ENCODE results near the gene PANK4. TPM values are rescaled to one million over a fixed set of nuclear protein-coding genes. Genes with fewer than 3 reads are reported as not detected.
A peak's percentile ranks its signal among the peaks of the same experiment; 100 is the strongest.

The PANK4 gene
- total and polyA plus RNA-seq, 4 donors: 25.7 to 37.9 (median 32.2) TPM

DNA sequence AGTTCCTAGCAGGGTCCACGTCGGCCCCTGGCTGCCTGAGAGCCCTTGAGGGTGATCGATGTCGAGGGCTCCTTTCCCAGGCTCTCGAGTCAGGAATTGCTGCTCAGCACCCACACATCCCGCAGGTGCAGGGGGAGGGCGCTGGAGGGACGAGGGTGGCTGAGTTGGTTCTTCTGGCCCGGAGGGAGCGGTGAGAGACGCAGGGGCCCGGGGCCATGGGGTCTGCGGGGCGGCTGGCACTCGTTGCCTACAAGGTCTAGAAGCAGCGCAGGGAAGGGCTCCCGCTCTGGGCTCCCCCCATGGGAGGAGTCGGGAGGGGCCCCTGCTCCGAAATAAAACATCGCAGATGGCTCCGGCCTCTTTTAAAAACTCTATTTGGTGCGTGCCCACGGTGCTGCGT, 18.2 kb downstream of the PANK4 start:
- no peak for DNase-seq (ENCODE audit: low read depth in 4 of 6, low spot score in 6 of 6)
- Histone ChIP-seq H3K27me3 (ENCODE audit: control insufficient read depth, insufficient read depth, low read length) (no peaks in the 10 kb centered on the region), H3K9me3 (ENCODE audit: control insufficient read depth, insufficient read depth, low read length) (no peaks in the 10 kb centered on the region), H3K4me3 (ENCODE audit: low read depth, low read length) (no peak overlapping the region), H3K27ac (ENCODE audit: low read depth, low read length) (no peak overlapping the region), H3K4me1 (ENCODE audit: control insufficient read depth, insufficient read depth, low read length) (peaks cover 17% of the 10 kb centered on the region), H3K36me3 (ENCODE audit: control insufficient read depth, insufficient read depth, low read length) (peaks cover 94% of the 10 kb centered on the region)
- 85% methylated on average over 16 of the region's 24 CpGs for WGBS (ENCODE audit: insufficient coverage)

DNA sequence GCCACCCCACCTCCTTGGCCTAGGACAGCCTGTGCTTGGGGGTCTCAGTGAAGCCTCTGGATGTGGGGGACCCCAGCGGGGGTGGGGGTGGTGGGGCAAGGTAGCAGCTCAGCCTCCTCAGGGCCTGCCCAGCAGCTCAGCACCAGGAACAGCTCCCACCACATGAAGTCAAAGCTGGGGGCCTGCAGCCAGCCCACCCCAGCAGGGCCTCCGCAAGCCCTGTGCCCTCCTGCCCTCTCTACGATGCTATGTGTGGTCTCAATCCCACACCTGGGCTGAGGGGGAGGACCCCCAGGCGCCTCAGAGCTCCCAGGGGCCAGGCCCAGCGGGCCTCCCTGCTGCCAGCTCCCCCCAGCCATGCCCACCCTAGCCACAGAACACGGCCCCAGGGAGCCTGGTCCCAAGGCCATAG, 18.6 kb downstream of the PANK4 start:
- no peak overlapping the region for H3K4me3 ChIP-seq (ENCODE audit: low read depth, low read length)
- DNase-seq (ENCODE audit: low read depth in 4 of 6, low spot score in 6 of 6): no peak
- 89% methylated on average over 5 of the region's 6 CpGs for WGBS (ENCODE audit: insufficient coverage)
- H3K27ac ChIP-seq (ENCODE audit: low read depth, low read length): no peak overlapping the region
- H3K4me1 ChIP-seq (ENCODE audit: control insufficient read depth, insufficient read depth, low read length): peaks cover 17% of the 10 kb centered on the region
- no peaks in the 10 kb centered on the region for H3K27me3 ChIP-seq (ENCODE audit: control insufficient read depth, insufficient read depth, low read length)
- no peaks in the 10 kb centered on the region for H3K9me3 ChIP-seq (ENCODE audit: control insufficient read depth, insufficient read depth, low read length)
- peaks cover 94% of the 10 kb centered on the region for H3K36me3 ChIP-seq (ENCODE audit: control insufficient read depth, insufficient read depth, low read length)

DNA sequence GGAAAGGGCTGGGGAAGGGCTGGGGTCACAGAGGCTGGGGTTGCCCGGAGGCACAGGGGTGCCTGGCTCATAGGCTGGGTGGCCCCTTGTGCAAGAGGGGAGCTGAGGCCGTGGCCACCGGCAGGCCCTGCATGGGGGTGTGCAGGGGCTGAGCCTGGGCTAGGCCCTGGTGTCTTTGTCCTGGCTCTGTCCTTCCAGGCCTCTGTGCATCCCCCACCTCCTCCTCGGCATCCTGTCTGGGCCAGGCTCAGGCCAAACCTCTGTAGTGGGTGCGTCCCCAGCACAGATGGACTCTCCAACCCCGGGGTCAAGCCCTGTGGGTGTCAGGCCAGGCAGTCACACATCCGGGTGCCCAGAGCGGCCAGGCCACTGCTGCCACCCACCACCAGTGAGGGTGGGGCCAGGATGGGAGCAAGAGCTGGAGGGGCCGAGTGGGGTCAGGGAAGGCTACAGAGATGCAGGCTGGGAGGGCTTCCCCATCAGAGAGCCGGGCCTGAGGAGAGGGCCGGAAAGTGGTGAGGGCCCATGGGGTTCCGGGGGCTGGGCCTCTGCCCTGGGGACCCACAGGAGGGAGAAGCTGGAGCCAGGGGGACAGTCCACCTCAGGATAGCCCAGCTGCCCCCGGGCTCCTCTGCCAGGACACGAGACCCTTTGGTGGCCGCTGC, 19.4 kb downstream of the PANK4 start:
- WGBS (ENCODE audit: insufficient coverage): 70% methylated on average over 13 of the region's 15 CpGs
- Histone ChIP-seq H3K4me1 (ENCODE audit: control insufficient read depth, insufficient read depth, low read length) (peaks cover 17% of the 10 kb centered on the region), H3K9me3 (ENCODE audit: control insufficient read depth, insufficient read depth, low read length) (no peaks in the 10 kb centered on the region), H3K36me3 (ENCODE audit: control insufficient read depth, insufficient read depth, low read length) (peaks cover 94% of the 10 kb centered on the region), H3K27me3 (ENCODE audit: control insufficient read depth, insufficient read depth, low read length) (no peaks in the 10 kb centered on the region), H3K27ac (ENCODE audit: low read depth, low read length) (no peak overlapping the region), H3K4me3 (ENCODE audit: low read depth, low read length) (no peak overlapping the region)
- DNase-seq (ENCODE audit: low read depth in 4 of 6, low spot score in 6 of 6): no peak

DNA sequence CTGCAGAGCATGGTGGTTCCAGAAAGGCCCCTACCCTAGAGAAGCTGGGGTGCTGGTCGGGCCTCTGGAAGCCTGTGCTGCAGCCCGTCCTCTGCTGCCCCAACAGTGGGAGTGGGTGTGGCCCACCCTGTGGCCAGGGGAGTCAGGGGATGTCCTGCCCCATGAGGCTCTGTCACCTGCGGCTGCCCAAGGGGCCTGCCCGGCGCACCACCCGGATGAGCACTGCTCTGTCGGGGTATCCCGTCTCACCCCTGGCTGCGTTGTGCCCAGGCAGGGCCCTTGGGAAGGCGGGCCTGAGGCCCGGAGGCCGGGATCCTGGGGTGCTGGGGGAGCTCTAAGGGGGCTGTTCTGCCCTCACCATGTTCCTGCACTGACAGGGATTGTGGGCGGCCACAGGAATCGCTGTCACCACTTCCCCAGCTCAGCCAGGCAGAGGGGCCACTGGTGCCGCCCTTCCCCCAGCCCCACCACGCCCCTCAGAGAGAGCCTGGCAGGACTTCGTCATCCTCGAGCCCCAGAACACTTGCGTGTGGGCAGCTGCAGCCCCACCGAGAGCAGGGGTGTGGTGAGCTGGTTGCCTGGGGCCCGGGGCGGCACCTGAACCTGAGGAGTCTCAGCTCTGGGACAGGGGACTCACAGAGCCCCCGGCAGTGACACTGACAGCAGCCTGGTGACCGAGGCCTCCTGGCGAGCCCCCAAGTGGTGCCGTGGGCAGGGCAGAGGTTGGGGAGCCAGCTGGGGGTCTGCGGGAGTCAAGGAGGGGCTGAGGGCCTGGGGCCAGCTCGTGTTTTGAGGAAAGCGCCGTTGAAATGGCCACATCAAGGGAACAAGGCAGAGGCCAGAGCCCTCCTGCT, 20.2 kb downstream of the PANK4 start:
- Histone ChIP-seq H3K27me3 (ENCODE audit: control insufficient read depth, insufficient read depth, low read length) (no peaks in the 10 kb centered on the region), H3K36me3 (ENCODE audit: control insufficient read depth, insufficient read depth, low read length) (peaks cover 94% of the 10 kb centered on the region), H3K27ac (ENCODE audit: low read depth, low read length) (no peak overlapping the region), H3K4me1 (ENCODE audit: control insufficient read depth, insufficient read depth, low read length) (peaks cover 17% of the 10 kb centered on the region), H3K4me3 (ENCODE audit: low read depth, low read length) (no peak overlapping the region), H3K9me3 (ENCODE audit: control insufficient read depth, insufficient read depth, low read length) (no peaks in the 10 kb centered on the region)
- DNase-seq (ENCODE audit: low read depth in 4 of 6, low spot score in 6 of 6): no peak
- 81% methylated on average over 28 of the region's 30 CpGs for WGBS (ENCODE audit: insufficient coverage)

DNA sequence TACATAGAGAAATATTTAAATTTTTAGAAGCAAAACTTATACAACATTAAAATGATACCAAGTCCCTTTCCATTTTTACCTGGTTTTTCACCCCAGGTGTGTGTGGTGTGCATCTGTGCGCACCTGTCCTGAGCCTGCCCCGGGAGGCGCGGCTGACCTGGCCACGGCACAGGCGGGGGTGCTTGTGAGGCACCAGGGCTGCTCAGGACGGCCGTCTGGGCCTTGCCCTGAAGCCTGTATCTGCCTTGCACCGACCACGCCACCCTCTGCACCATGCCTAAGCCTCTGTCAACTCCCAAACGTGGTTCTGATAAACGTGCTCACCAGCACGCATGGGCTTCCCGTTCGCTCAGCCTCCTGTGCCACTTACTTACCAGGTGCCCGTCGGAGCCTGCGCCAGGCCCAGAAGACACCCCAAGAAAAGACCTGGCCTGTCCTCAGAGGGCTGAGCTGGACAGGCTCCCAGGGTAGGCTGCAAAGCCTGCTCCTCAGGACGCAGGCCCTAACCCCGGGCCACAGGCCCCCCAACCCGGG, 20.9 kb downstream of the PANK4 start:
- Histone ChIP-seq H3K9me3 (ENCODE audit: control insufficient read depth, insufficient read depth, low read length) (no peaks in the 10 kb centered on the region), H3K27ac (ENCODE audit: low read depth, low read length) (no peak overlapping the region), H3K4me1 (ENCODE audit: control insufficient read depth, insufficient read depth, low read length) (peaks cover 22% of the 10 kb centered on the region), H3K4me3 (ENCODE audit: low read depth, low read length) (no peak overlapping the region), H3K36me3 (ENCODE audit: control insufficient read depth, insufficient read depth, low read length) (peaks cover 90% of the 10 kb centered on the region), H3K27me3 (ENCODE audit: control insufficient read depth, insufficient read depth, low read length) (no peaks in the 10 kb centered on the region)
- no peak for DNase-seq (ENCODE audit: low read depth in 4 of 6, low spot score in 6 of 6)
- WGBS (ENCODE audit: insufficient coverage): 78% methylated on average over 21 of the region's 21 CpGs

DNA sequence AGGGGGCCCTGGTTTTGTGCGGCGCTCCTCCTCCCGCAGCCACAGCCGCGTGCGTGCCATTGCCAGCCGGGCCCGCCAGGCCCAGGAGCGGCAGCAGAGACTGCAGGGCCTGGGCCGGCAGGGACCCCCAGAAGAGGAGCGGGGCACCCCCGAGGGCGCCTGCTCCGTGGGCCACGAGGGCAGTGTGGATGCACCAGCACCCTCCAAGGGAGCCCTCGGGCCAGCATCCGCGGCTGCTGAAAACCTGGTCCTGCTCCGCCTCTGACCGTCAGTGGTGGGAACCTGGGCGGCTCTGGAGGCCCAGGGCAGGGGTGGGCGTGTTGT, 21.5 kb downstream of the PANK4 start:
- Histone ChIP-seq H3K4me1 (ENCODE audit: control insufficient read depth, insufficient read depth, low read length) (peaks cover 27% of the 10 kb centered on the region), H3K9me3 (ENCODE audit: control insufficient read depth, insufficient read depth, low read length) (no peaks in the 10 kb centered on the region), H3K27ac (ENCODE audit: low read depth, low read length) (no peak overlapping the region), H3K27me3 (ENCODE audit: control insufficient read depth, insufficient read depth, low read length) (no peaks in the 10 kb centered on the region), H3K36me3 (ENCODE audit: control insufficient read depth, insufficient read depth, low read length) (peaks cover 90% of the 10 kb centered on the region), H3K4me3 (ENCODE audit: low read depth, low read length) (no peak overlapping the region)
- no peak for DNase-seq (ENCODE audit: low read depth in 4 of 6, low spot score in 6 of 6)
- 44% methylated on average over 22 of the region's 22 CpGs for WGBS (ENCODE audit: insufficient coverage)

DNA sequence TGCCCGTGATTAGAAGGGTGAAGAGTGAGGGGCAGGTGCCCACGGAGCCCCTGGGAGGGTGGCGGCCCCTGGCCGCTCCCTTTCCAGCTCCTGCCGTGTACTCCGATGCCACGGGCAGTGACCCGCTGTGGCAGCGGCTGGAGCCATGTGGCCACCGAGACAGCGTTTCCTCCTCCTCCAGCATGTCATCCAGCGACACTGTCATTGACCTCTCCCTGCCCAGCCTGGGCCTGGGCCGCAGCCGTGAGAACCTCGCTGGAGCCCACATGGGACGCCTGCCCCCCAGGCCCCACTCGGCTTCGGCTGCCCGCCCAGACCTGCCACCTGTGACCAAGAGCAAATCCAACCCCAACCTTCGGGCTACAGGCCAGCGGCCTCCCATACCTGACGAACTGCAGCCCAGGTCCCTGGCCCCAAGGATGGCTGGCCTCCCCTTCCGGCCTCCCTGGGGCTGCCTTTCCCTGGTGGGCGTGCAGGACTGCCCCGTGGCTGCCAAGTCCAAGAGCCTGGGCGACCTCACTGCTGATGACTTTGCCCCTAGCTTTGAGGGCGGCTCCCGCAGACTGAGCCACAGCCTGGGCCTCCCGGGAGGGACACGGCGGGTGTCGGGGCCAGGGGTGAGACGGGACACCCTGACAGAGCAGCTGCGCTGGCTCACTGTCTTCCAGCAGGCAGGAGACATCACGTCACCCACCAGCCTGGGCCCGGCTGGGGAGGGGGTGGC, 22.0 kb downstream of the PANK4 start:
- WGBS (ENCODE audit: insufficient coverage): 73% methylated on average over 35 of the region's 36 CpGs
- Histone ChIP-seq H3K9me3 (ENCODE audit: control insufficient read depth, insufficient read depth, low read length) (no peaks in the 10 kb centered on the region), H3K36me3 (ENCODE audit: control insufficient read depth, insufficient read depth, low read length) (peaks cover 90% of the 10 kb centered on the region), H3K27me3 (ENCODE audit: control insufficient read depth, insufficient read depth, low read length) (no peaks in the 10 kb centered on the region), H3K4me3 (ENCODE audit: low read depth, low read length) (no peak overlapping the region), H3K27ac (ENCODE audit: low read depth, low read length) (no peak overlapping the region), H3K4me1 (ENCODE audit: control insufficient read depth, insufficient read depth, low read length) (peaks cover 27% of the 10 kb centered on the region)
- DNase-seq (ENCODE audit: low read depth in 4 of 6, low spot score in 6 of 6): peak in 1 of 6 donors; percentile 32

DNA sequence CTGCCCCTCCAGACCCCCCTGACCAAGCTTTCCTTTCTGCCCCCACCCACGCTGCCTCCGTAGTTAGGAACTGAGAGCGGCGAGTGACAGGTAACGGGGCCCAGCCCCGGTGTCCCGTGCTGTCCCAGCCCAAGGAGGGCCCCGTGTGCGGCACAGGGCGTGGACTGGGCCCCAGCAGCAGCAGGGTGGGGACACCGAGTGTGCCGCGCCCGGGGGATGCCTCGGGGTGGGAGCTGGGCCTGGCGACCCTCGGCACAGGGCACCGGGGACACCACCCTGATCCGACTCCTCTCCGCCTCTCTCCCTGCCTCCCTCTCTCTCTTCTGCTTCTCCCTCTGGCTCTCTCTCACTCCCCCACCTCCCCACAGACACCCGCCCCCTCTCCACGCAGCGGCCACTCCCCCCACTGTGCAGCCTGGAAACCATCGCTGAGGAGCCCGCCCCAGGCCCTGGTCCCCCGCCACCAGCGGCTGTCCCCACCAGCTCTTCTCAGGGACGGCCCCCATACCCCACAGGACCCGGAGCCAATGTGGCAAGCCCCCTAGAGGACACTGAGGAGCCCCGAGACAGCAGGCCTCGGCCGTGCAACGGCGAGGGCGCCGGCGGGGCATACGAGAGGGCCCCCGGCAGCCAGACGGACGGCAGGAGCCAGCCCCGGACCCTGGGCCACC, 22.7 kb downstream of the PANK4 start:
- H3K9me3 ChIP-seq (ENCODE audit: control insufficient read depth, insufficient read depth, low read length): no peaks in the 10 kb centered on the region
- no peak for DNase-seq (ENCODE audit: low read depth in 4 of 6, low spot score in 6 of 6)
- H3K36me3 ChIP-seq (ENCODE audit: control insufficient read depth, insufficient read depth, low read length): peaks cover 90% of the 10 kb centered on the region
- WGBS (ENCODE audit: insufficient coverage): 48% methylated on average over 39 of the region's 42 CpGs
- peaks cover 27% of the 10 kb centered on the region for H3K4me1 ChIP-seq (ENCODE audit: control insufficient read depth, insufficient read depth, low read length)
- no peak overlapping the region for H3K27ac ChIP-seq (ENCODE audit: low read depth, low read length)
- no peak overlapping the region for H3K4me3 ChIP-seq (ENCODE audit: low read depth, low read length)
- H3K27me3 ChIP-seq (ENCODE audit: control insufficient read depth, insufficient read depth, low read length): no peaks in the 10 kb centered on the region
